H1 (cell line): ENCODE data around the gene PEX6. TPM values are rescaled to one million over a fixed set of nuclear protein-coding genes. Genes with fewer than 3 reads are reported as not detected.

Experiments used
- CTCF ChIA-PET: fragments of 300-600 bp; sonication (Branson Sonifier 250); formaldehyde crosslinking; loops from one replicate; lab custom pipeline; 2021; ENCODE audit not compliant: partially characterized antibody; lab: Charles Lee
- POLR2A ChIA-PET: fragments of 300-600 bp; sonication (Branson Sonifier 250); formaldehyde crosslinking; loops from one replicate; lab custom pipeline; 2021; ENCODE audit warnings: inconsistent platforms; ENCODE audit not compliant: partially characterized antibody; lab: Charles Lee
- DNase-seq, 2 experiments: peaks; one replicate each; pipeline versions ENCODE4 v3.0.0 to v3.0.0-alpha.2; 2010 to 2022; ENCODE audit warnings: low spot score in 2 of 2, low read depth in 1 of 2, mixed read lengths in 1 of 2
- FAIRE-seq: peaks from 2 replicates; lab custom pipeline; 2011; peaks lifted over from hg19 to GRCh38; lab: Jason Lieb, UNC
- H2AFZ ChIP-seq: 2 replicates; pipeline ENCODE4 v1.8.1; 2012; ENCODE audit warnings: low read length, inconsistent platforms
- H2AK5ac ChIP-seq: 2 replicates; pipeline ENCODE4 v1.6.1; 2013; ENCODE audit warnings: low read depth, low read length
- H2BK120ac ChIP-seq: replicated peaks from 2 replicates; pipeline ENCODE3; 2013; ENCODE audit warnings: low read depth, low read length, inconsistent platforms
- H2BK12ac ChIP-seq: 2 replicates; pipeline ENCODE4 v1.6.1; 2013; ENCODE audit warnings: low read depth, low read length
- H2BK15ac ChIP-seq: 2 replicates; pipeline ENCODE4 v1.6.1; 2013; ENCODE audit warnings: low read length
- H2BK20ac ChIP-seq: 2 replicates; pipeline ENCODE4 v1.6.1; 2013; ENCODE audit warnings: low read length
- H2BK5ac ChIP-seq: 2 replicates; pipeline ENCODE4 v1.6.1; 2013; ENCODE audit warnings: low read depth, low read length
- H3K14ac ChIP-seq: 2 replicates; pipeline ENCODE4 v1.6.1; 2013; ENCODE audit warnings: inconsistent platforms; ENCODE audit not compliant: insufficient read length
- H3K18ac ChIP-seq: 2 replicates; pipeline ENCODE4 v1.6.1; 2013; ENCODE audit warnings: low read length; ENCODE audit errors: extremely low read depth
- H3K23ac ChIP-seq: 2 replicates; pipeline ENCODE4 v1.6.1; 2013; ENCODE audit warnings: inconsistent platforms; ENCODE audit not compliant: insufficient read length
- H3K23me2 ChIP-seq: 2 replicates; pipeline ENCODE4 v1.6.1; 2013; ENCODE audit warnings: low read depth, low read length
- H3K27ac ChIP-seq: 2 replicates; pipeline ENCODE4 v1.6.1; 2011; ENCODE audit warnings: low read depth, low read length, inconsistent platforms
- H3K27me3 ChIP-seq, 4 experiments: replicated peaks in 1 of 4; 1 replicate in 1 of 4; 2 replicates in 3 of 4; pipeline versions ENCODE4 v1.6.1 to v1.8.1; 2011 to 2013; ENCODE audit warnings: low read length in 3 of 4, mild to moderate bottlenecking in 3 of 4, inconsistent platforms in 2 of 4, mixed read lengths in 2 of 4, moderate library complexity in 1 of 4; ENCODE audit not compliant: control insufficient read depth in 3 of 4, insufficient read depth in 3 of 4; ENCODE audit errors: extremely low read depth in 1 of 4
- H3K36me3 ChIP-seq, 4 experiments: 2 replicates each; pipeline versions ENCODE4 v1.6.1 to v1.8.1; 2011 to 2013; ENCODE audit warnings: mild to moderate bottlenecking in 4 of 4, low read length in 3 of 4, moderate library complexity in 2 of 4, control low read depth in 1 of 4, inconsistent platforms in 1 of 4; ENCODE audit not compliant: insufficient read depth in 4 of 4, control insufficient read depth in 2 of 4
- H3K4ac ChIP-seq: replicated peaks from 2 replicates; pipeline ENCODE3; 2013; ENCODE audit warnings: low read length, low read depth, mixed read lengths, inconsistent platforms; ENCODE audit not compliant: insufficient read length
- H3K4me1 ChIP-seq, 4 experiments: replicated peaks in 1 of 4; 1 replicate in 1 of 4; 2 replicates in 3 of 4; pipeline versions ENCODE4 v1.6.1 to v1.8.1; 2011 to 2013; ENCODE audit warnings: low read length in 3 of 4, inconsistent platforms in 2 of 4, mixed read lengths in 1 of 4; ENCODE audit not compliant: insufficient read depth in 4 of 4, control insufficient read depth in 3 of 4
- H3K4me2 ChIP-seq, 2 experiments: 2 replicates each; pipeline versions ENCODE4 v1.6.1 to v1.8.1; 2011 to 2013; ENCODE audit warnings: low read depth in 2 of 2, low read length in 2 of 2, control low read depth in 1 of 2, inconsistent platforms in 1 of 2, mild to moderate bottlenecking in 1 of 2; ENCODE audit not compliant: insufficient read depth in 1 of 2
- H3K4me3 ChIP-seq, 4 experiments: fragments of 200-600, 300-600 bp in 1 of 4; sonication (generic), shearing (Covaris generic), sonication (Bioruptor Twin) in 1 of 4; 2 replicates each; pipeline versions ENCODE4 v1.5.1 to v1.8.1; 2011 to 2016; ENCODE audit warnings: low read length in 4 of 4, low read depth in 3 of 4, control low read depth in 2 of 4, inconsistent platforms in 2 of 4, mild to moderate bottlenecking in 2 of 4, mixed read lengths in 1 of 4, moderate library complexity in 1 of 4; ENCODE audit not compliant: insufficient read depth in 2 of 4; ENCODE audit errors: extremely low read depth in 1 of 4
- H3K56ac ChIP-seq: replicated peaks from 2 replicates; pipeline ENCODE3; 2013; ENCODE audit warnings: low read depth, mild to moderate bottlenecking, mixed read lengths, low read length, inconsistent platforms; ENCODE audit not compliant: insufficient read length
- H3K79me1 ChIP-seq: 2 replicates; pipeline ENCODE4 v1.6.1; 2013; ENCODE audit warnings: low read depth, low read length, control low read depth
- H3K79me2 ChIP-seq, 2 experiments: 2 replicates each; pipeline versions ENCODE4 v1.6.1 to v1.8.1; 2012 to 2013; ENCODE audit warnings: low read length in 2 of 2, mild to moderate bottlenecking in 2 of 2, inconsistent platforms in 1 of 2; ENCODE audit not compliant: insufficient read depth in 2 of 2, control insufficient read depth in 1 of 2
- H3K9ac ChIP-seq, 4 experiments: replicated peaks in 1 of 4; 1 replicate in 1 of 4; 2 replicates in 3 of 4; pipeline versions ENCODE4 v1.6.1 to v1.8.1; 2011 to 2013; ENCODE audit warnings: low read depth in 3 of 4, low read length in 3 of 4, control low read depth in 2 of 4, mild to moderate bottlenecking in 2 of 4, moderate library complexity in 2 of 4, inconsistent platforms in 1 of 4; ENCODE audit errors: extremely low read depth in 1 of 4
- H3K9me3 ChIP-seq, 2 experiments: 2 replicates each; pipeline versions ENCODE4 v1.6.1 to v1.8.1; 2012 to 2013; ENCODE audit warnings: mild to moderate bottlenecking in 2 of 2, moderate library complexity in 2 of 2, control low read depth in 1 of 2, inconsistent platforms in 1 of 2, low read depth in 1 of 2, low read length in 1 of 2, mixed read lengths in 1 of 2; ENCODE audit not compliant: insufficient read depth in 2 of 2
- H4K20me1 ChIP-seq, 2 experiments: replicated peaks in 1 of 2; 2 replicates each; pipeline versions ENCODE3 to v1.8.1; 2011 to 2013; ENCODE audit warnings: inconsistent platforms in 2 of 2, low read length in 2 of 2, mild to moderate bottlenecking in 1 of 2; ENCODE audit not compliant: insufficient read depth in 2 of 2, control insufficient read depth in 1 of 2
- H4K5ac ChIP-seq: 2 replicates; pipeline ENCODE4 v1.6.1; 2013; ENCODE audit warnings: low read length, low read depth, mixed read lengths, inconsistent platforms; ENCODE audit not compliant: insufficient read length
- H4K8ac ChIP-seq: 2 replicates; pipeline ENCODE4 v1.8.0; 2013; ENCODE audit warnings: mild to moderate bottlenecking, moderate library complexity, low read length, inconsistent platforms; ENCODE audit not compliant: insufficient read depth; ENCODE audit errors: extremely low read depth
- H4K91ac ChIP-seq: replicated peaks from 2 replicates; pipeline ENCODE3; 2013; ENCODE audit warnings: low read length, mixed read lengths, inconsistent platforms; ENCODE audit not compliant: insufficient read length
- CREB1 ChIP-seq: IDR thresholded peaks from 2 replicates; pipeline ENCODE4 v1.6.1; 2012; ENCODE audit warnings: inconsistent platforms
- FOSL1 ChIP-seq: IDR thresholded peaks from 2 replicates; pipeline ENCODE4 v1.6.1; 2011; ENCODE audit warnings: mild to moderate bottlenecking, low read depth, low read length, moderate library complexity; ENCODE audit not compliant: insufficient read depth
- PHF8 ChIP-seq: fragments of 200-600 bp; sonication (generic); conservative IDR thresholded peaks from 2 replicates; pipeline ENCODE4 v1.7.1; 2012; ENCODE audit warnings: low read depth, mild to moderate bottlenecking, inconsistent platforms, low read length, moderate library complexity
- WGBS, 2 experiments: shearing (Covaris generic) in 1 of 2; methylation state at CpG; one replicate each; pipeline versions ENCODE4 v1.1.6 to v1.1.7; 2013 to 2015; ENCODE audit warnings: low lambda C conversion rate in 2 of 2, mixed read lengths in 2 of 2, inconsistent platforms in 1 of 2, low coverage in 1 of 2, missing lambda C conversion rate in 1 of 2; ENCODE audit not compliant: insufficient replicate concordance in 2 of 2, insufficient coverage in 1 of 2, insufficient read length in 1 of 2; ENCODE audit errors: extremely low coverage in 1 of 2, missing lambda C conversion rate in 1 of 2; 5-methylcytosine and 5-hydroxymethylcytosine counted together
- polyA plus RNA-seq, 7 experiments: library from polyadenylated mRNA; depleted of rRNA in 3 of 7; stranded (reverse) in 5 of 7; unstranded in 2 of 7; fragments of >200 nt in 5 of 7; fragments of 200-250 nt in 2 of 7; gene quantifications; 1 replicate in 5 of 7; 2 replicates in 1 of 7; 4 replicates in 1 of 7; pipeline versions ENCODE4 v1.2.1 to v1.2.3, GENCODE V29; 2011 to 2013; ENCODE audit warnings: missing spikeins in 2 of 7, mixed read lengths in 2 of 7
- total RNA-seq: library from RNA; stranded (reverse); fragmentation: NEBNext Ultra II Directional; extraction: Animal tissue kit (Norgen Biotek cat#: 25700); gene quantifications from 2 replicates; pipeline ENCODE4 v1.2.1, GENCODE V29; 2021

The PEX6 gene
- total and polyA plus RNA-seq, 2 of the 8 experiments (the other 6 are each of a cell fraction or from before 2014, with no cell fraction given) = 6.4 to 12.5 TPM

- no peak for DNase-seq
- peaks cover 3 to 49% (median 23%) of the 10 kb centered on the region in 4 experiments; a peak in 7 of 8 replicates for H3K36me3 ChIP-seq
- WGBS, 2 experiments = 93% methylated on average over 11 of the region's 11 CpGs; no CpG with 5 or more reads in 1 of the 2 experiments
These were observed 42.6 kb downstream of the PEX6 start for GRCh38 chr6:42936398-42936797.

More at GRCh38 chr6:42936398-42936797, 42.6 kb downstream of the PEX6 start:
- Histone ChIP-seq H4K20me1 (peaks cover 0 to 5% of the 10 kb centered on the region in 2 experiments), H3K18ac (no peak overlapping the region)
- TF ChIP-seq CREB1 (no peak), FOSL1 (no peak), PHF8 (no peak)
- TF ChIP-seq, all 59 proteins: peak for 0
- Histone ChIP-seq H3K4me2 (no peak overlapping the region), H2AK5ac (no peak overlapping the region), H3K56ac (no peak overlapping the region), H3K27ac (no peak overlapping the region), H3K9me3 (no peaks in the 10 kb centered on the region), H3K4me3 (no peak overlapping the region), H3K4ac (no peak overlapping the region), H2BK15ac (no peak overlapping the region), H4K5ac (no peak overlapping the region), H4K8ac (no peak overlapping the region), H4K91ac (no peak overlapping the region), H3K23me2 (no peaks in the 10 kb centered on the region), H3K14ac (no peak overlapping the region), H3K79me1 (peaks cover 11% of the 10 kb centered on the region; the same call in 1 of the 2 replicates), H2BK5ac (no peak overlapping the region), H2BK120ac (no peak overlapping the region), H3K79me2 (peaks cover 0 to 35% of the 10 kb centered on the region in 2 experiments; a peak in 3 of 4 replicates), H2BK20ac (no peak overlapping the region), H3K4me1 (peaks cover 0 to 6% (median 1%) of the 10 kb centered on the region in 4 experiments; a peak in 4 of 7 replicates), H2AFZ (no peak overlapping the region), H3K27me3 (no peaks in the 10 kb centered on the region), H3K23ac (no peak overlapping the region), H3K9ac (no peak overlapping the region), H2BK12ac (no peak overlapping the region)
- CTCF ChIA-PET = interaction anchor here (0.7 to 1.6 kb wide), 4 partner anchors 23 to 35 kb away, joined by 3 to 7 read pairs (median 3); no protein-coding TSS in a partner anchor
- POLR2A ChIA-PET = interaction anchor here (1.7 kb wide), 1 partner anchor 48 kb away, joined by 7 read pairs; the partner anchor contains the start of gene PPP2R5D
- FAIRE-seq = no peak
